ENCODE data around the gene CTSW.

Gene CTSW

DNA sequence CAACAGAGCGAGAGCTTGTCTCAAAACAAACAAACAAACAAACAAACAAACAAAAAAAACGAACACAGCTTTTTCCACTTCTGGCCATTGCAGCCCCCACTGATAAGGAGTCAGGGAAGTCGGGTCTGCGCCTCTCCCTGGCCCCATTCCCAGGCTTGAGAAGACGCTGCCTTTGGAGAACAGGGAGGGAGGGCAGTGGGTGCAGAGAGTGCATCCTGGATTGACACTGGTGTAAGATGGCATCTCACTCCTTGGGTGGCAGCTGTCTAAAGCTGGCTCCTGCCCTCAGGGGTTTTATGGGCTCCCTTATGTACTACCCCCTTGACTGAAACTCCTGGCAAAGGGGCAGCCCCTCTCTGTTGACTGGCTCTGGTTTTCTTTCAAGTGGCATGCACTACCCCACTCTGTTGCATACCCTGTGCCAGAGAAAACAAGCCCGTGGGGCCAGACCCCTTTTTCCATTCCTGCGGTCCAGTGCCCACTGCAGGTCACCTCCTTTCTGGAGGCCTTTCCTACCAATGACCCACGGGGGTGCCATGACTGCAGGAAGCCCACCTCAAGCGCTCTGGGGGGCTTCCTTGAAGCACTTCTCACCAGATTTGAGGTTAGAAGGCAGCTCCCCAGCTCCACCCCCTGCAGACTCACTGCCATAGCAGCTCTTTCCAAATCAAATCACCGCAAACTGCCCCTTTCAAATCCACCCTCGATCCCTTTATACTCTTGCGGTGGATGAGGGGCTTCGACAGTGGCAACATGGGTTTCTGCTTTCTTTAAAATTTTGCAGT, 52.3 kb downstream of the CTSW start:
- DNase-seq (ENCODE audit: low read depth): no peak

GRCh38 chr11:65932558-65932919, 52.9 kb downstream of the CTSW start:
- DNase-seq (ENCODE audit: low read depth): no peak

Data from fibroblast of the conjunctiva (primary cell).